EH (cell line): Measurements from ENCODE around the gene ALKBH3.

Source experiments
- DNase-seq: peaks from one replicate; pipeline ENCODE4 v3.0.0-alpha.2; 2015; ENCODE audit warnings: low read depth

ALKBH3 gene

GRCh38 chr11:43895601-43896000 is 15.0 kb downstream of the ALKBH3 start:
- no peak for DNase-seq

DNA sequence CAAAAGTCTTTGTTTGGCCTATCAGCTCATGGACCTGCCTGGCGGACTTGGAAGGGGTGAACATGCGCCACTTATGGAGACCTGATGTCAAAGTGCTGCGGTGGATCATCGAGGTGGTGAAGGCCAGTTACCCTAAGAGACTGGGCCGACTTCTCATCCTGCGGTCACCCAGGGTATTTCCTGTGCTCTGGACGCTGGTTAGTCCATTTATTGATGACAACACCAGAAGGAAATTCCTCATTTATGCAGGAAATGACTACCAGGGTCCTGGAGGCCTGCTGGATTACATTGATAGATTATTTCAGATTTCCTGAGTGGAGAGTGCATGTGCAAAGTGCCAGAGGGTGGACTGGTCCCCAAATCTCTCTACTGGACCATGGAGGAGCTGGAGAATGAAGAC is 17.9 kb downstream of the ALKBH3 start:
- DNase-seq = no peak

DNA sequence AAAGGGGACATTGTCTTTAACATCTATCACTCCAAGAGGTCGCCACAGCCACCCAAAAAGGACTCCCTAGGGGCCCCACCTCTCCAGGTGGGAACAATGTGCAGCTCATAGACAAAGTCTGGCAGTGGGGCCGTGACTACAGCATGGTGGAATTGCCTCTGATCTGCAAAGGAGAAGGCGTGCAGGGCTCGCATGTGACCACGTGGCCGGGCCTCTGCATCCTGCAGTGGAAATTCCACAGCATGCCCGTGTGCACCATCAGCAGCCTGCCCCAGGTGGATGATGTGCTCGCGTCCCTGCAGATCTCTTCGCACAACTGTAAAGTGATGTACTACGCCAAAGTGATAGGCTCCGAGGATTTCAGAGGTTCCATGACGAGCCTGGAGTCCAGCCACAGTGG is 18.5 kb downstream of the ALKBH3 start:
- DNase-seq = no peak

DNA sequence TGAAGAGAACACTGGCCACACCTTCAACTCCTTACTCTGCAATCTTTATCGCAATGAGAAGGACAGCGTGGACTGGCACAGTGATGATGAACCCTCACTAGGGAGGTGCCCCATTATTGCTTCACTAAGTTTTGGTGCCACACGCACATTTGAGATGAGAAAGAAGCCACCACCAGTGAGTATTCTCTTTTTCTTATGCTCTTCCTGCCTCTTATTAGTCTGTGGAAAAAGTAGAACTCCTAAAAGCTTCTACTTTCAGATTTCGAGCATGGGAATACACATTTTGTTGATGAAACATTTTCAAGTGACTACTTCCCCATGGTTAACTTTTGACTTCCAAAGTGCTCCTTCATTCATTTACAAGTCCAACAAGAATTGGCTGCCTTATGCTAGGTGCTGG is 20.9 kb downstream of the ALKBH3 start:
- DNase-seq = no peak

GRCh38 chr11:43903078-43903477 is 22.4 kb downstream of the ALKBH3 start:
- DNase-seq = no peak

DNA sequence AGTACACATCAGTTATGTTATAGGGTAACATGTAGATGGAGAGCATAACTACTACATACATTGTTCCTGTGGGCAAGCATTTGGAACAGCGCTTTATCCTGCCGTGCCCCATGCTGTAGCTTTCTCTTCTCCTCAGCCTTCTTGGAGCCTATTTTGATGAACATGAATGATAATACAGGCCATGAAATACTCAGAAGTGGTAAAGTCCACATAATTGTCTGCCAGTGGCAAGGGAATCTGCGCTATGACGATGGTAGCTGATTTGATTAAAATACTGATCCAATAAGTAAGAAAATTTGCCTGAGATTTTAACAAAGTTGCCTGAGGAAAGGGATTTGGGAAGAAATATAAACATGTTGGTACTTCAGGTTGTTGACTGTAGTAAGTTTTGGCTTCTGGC is 23.3 kb downstream of the ALKBH3 start:
- no peak for DNase-seq

GRCh38 chr11:43904742-43905535 is 24.3 kb downstream of the ALKBH3 start:
- peak; percentile 15 for DNase-seq

- DNase-seq = peak; percentile 41
Observed at GRCh38 chr11:43905813-43906241, 25.2 kb downstream of the ALKBH3 start.

DNA sequence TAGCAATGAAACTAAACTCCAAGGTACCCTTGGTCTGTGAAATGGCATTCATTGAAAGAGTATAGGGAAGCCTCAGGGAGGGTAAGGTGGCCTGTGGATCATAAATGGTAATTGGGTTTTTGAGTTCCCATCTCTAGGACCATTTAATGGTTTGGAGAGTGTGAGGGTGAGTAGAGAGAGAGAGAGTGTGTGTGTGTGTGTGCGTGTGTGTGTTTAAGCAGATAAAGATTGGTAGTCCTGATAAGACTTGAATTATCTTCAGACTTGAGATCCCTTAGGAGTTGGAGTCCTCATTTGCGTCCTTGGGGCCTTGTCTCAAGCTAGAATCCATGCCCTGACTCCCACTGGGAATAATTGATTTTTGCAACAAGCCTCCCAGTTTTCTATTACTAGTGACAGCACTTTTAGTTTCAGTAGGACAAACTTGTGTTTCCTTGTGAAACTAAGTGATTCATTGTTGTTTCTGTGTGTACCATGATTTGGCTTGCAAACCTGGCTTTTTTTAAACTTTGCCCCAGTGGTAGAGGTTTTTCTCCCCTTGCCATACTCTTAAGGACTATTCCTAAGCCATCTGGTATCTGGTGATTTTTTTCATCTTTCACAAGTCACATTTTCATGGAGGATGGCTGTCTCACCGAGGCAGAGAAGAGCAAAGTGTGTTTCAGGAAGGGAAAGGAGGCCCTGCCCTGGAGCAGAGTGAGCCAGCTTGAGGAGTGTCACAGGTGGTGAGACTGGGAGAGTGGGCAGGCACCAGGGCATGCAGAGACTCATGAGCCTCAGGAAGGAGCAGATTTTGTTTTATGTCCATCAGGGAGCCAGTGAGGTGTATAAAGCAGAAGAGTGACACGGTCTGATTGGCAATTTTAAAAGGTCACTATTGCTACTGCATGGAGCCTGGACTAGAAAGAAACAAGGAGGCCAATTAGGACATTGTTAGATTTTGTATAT is 26.7 kb downstream of the ALKBH3 start:
- DNase-seq = no peak

- no peak for DNase-seq
Observed at GRCh38 chr11:43908191-43908590, 27.6 kb downstream of the ALKBH3 start.

- DNase-seq = no peak
Observed at GRCh38 chr11:43908683-43909082, 28.1 kb downstream of the ALKBH3 start.

DNA sequence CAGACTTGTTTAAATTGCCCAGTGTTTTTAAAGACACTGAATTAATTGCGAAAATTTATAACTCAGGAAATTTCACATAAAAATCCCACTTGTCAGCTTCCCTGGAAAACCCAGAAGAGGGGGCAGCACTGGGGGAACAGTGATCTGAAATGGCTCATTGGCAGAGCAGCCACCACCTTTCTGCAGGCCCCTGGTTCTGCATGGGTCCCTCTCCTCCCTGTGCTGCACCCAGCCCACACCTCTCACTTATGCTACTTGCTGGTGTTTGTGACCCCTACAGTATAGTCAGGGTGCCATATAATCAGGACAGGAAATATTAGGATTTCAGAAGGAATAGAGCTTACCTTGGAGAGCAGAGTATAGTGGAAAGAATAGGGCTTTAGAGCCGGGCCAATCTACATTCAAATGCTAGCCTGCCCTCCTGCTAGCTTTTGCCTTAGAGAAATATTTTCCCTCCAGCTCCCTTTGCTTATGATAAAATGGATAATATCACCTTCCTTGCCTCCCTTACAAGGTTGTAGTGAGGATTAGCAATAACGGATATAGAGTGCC is 33.3 kb downstream of the ALKBH3 start:
- DNase-seq = no peak

- no peak for DNase-seq
Observed at GRCh38 chr11:43914466-43914865, 33.8 kb downstream of the ALKBH3 start.

DNA sequence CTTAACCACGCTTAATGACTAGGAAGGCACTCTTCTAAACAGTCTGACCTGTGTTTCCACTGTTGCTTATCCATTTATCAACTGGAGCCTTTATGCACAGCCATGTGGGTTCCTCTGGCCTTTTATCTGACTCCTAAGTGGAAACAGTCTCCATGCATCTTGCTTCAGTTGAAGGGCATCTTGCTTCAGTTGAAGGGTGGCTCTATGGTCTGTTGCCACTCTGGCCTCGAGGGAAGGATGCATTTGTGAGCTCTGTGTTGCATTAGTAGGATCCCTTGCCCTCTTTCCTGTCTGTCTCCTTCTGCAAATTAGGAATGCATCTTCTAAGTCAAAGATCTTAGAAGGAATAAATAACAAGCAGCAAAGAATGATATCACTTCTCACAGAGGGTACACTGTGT is 36.0 kb downstream of the ALKBH3 start:
- no peak for DNase-seq

GRCh38 chr11:43917851-43918250 is 37.2 kb downstream of the ALKBH3 start:
- DNase-seq = no peak

DNA sequence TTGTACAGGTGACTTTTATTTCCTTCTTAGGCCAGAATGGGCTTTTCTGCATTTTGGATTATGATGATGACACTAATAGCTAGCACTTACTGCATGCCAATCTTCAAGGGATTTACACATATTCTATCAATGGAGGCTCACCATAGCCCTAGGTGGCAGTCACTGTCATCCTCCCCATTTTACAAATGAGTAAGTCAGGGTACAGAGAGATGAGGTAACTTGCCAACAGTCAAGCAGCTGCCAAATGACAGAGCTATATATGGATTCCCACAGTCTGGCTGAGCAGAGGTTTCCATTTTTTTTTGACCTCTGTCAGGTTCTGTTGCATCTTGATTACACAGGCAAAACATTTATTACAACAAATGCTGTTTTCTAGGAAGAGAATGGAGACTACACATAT is 38.0 kb downstream of the ALKBH3 start:
- no peak for DNase-seq

- DNase-seq = no peak
Observed at GRCh38 chr11:43919852-43920597, 39.4 kb downstream of the ALKBH3 start.

- DNase-seq = peak; percentile 99
Observed at GRCh38 chr11:43920598-43921419, 40.2 kb downstream of the ALKBH3 start.

DNA sequence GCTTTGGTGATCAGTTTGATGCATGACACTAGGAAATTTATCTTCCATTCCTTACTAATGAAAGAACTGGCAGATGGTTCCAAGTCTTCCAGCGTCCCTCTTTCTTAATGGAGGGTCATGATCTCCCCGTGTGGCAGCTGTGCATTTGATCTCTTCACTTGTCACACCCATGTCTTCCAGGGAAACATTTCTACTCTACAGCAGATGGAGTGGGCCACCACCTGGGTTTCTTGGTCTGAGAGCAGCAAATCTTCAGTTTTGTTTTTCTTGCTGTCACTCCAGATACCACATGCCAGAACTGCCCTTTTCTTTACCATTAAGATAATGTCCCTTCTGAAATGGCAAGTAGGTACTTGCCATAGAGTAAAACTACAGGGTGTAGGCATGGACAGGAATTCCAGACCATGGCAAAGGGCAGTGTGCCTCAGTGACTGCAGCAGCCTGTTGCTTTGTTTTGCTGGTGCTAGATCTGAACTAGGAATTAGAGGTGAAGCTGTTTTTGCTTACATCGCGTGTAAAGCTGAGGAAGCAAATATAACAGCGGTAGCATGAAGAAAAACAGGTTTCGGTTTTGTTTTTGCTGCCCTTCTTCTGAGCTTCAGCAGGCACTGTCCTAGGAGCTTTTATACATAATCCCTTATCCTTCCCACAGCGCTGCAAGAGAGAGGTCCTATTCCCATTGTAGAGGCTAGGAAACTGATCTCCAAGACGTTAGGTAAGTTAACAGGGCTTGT is 41.1 kb downstream of the ALKBH3 start:
- no peak for DNase-seq

DNA sequence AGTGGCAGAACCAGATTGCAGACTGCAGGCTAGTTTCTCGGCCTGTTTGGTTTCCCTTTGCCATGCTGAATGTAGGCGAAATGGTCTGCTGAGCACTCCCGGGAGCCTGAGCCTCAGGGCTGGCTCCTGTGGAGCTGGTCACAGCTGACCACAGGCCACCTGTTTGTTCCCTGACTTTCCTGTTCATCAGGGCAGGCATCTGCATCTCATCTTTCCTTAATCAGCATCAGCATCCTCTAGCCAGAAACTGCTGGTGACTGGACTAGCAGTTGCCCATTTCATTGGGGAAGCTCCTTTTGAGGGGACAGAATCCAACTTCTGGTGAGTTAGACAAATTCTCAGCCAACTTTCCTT is 41.6 kb downstream of the ALKBH3 start:
- no peak for DNase-seq
